Epithelial cell of esophagus (primary cell): ENCODE results near the gene EXOC1.

Experiments used
- DNase-seq: peaks from one replicate; pipeline ENCODE4 v3.0.0; 2010; ENCODE audit warnings: low read depth
- H3K4me3 ChIP-seq: 2 replicates; pipeline ENCODE4 v1.5.1; 2011; ENCODE audit warnings: mild to moderate bottlenecking, low read length, control low read depth
- CTCF ChIP-seq: IDR thresholded peaks from 2 replicates; pipeline ENCODE4 v1.5.1; 2011; ENCODE audit warnings: low read depth, mild to moderate bottlenecking, low read length, control low read depth, inconsistent platforms; ENCODE audit not compliant: insufficient read depth; ENCODE audit errors: missing control alignments

Gene EXOC1

GRCh38 chr4:55820279-55820678 is 33.2 kb upstream of the EXOC1 start:
- DNase-seq = no peak
- H3K4me3 ChIP-seq = no peak overlapping the region
- TF ChIP-seq CTCF = no peak

DNA sequence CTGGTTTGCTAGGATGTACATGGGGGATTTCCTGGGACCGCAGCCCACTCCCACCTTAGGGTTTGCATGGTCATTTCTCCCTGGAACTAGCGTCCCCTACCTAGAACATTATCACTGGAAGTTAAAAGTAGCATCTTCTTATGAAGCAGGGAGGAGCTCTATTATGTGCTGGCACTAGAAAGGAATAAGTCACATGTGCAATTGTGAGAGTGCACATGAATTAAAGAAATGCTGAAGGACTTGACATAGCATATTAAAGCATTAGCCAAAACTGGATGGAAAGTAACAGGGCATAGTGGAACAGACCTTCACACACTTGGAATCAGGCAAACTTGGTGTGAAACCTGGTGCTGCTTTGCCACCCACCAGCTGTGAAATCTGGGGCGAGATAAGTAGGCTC is 31.1 kb upstream of the EXOC1 start:
- no peak for DNase-seq
- TF ChIP-seq CTCF = no peak

GRCh38 chr4:55824865-55825264 is 28.6 kb upstream of the EXOC1 start:
- TF ChIP-seq CTCF = no peak
- DNase-seq = no peak
- no peak overlapping the region for H3K4me3 ChIP-seq

More for the DNA sequence above, 31.1 kb upstream of the EXOC1 start:
- H3K4me3 ChIP-seq = no peak overlapping the region

- H3K4me3 ChIP-seq = no peak overlapping the region
- TF ChIP-seq CTCF = no peak
- DNase-seq = no peak
Observed at GRCh38 chr4:55826986-55827385, 26.5 kb upstream of the EXOC1 start.

GRCh38 chr4:55827582-55827981 is 25.9 kb upstream of the EXOC1 start:
- DNase-seq = no peak
- H3K4me3 ChIP-seq = no peak overlapping the region
- TF ChIP-seq CTCF = no peak

DNA sequence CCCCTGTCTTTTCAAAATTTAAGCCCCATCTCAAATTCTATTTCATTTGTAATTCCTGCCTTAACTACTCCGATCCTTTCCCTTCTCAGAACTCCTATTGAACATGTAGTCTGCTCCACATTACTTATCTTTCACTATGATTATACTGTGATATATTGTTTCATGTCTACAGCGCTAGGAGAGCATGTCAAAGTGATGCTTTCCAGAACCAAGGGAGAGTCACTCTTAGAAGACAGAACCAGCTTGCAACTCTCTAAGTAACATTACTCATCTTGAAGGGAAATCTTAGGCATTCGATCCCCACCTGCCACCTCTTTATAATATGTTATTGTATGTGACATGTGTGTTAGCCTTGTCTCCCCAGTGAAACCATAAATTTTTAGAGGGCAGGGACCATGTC is 23.4 kb upstream of the EXOC1 start:
- no peak for DNase-seq
- no peak for TF ChIP-seq CTCF
- H3K4me3 ChIP-seq = no peak overlapping the region

GRCh38 chr4:55830716-55831115 is 22.7 kb upstream of the EXOC1 start:
- TF ChIP-seq CTCF = no peak
- no peak overlapping the region for H3K4me3 ChIP-seq
- DNase-seq = peak; percentile 9
